NCI-H82 (cell line): ENCODE measurements around the gene STK39.

ENCODE experiments used
- DNase-seq: peaks from one replicate; lab custom pipeline; 2025; lab: John Stamatoyannopoulos, UW

Gene STK39

DNA sequence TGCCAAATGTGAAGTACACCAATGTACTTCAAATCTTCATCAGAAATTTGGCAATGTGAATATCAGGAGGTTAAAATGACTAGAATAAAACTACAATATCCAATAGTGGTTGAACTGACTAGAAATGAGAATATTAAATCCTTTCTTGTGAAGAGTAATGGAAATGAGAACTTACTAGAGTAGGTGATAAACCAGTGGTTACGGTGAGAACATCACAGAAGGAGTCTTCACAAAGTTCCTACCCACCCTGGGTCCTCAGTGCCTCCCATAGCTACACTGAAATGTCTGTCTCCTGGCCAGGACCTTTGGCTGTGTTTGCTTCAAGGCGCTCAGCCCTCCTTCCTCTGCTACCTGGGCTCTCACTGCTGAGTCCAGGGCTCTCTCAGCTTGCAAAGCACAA lies 289.7 kb downstream of the STK39 start:
- DNase-seq: no peak

DNA sequence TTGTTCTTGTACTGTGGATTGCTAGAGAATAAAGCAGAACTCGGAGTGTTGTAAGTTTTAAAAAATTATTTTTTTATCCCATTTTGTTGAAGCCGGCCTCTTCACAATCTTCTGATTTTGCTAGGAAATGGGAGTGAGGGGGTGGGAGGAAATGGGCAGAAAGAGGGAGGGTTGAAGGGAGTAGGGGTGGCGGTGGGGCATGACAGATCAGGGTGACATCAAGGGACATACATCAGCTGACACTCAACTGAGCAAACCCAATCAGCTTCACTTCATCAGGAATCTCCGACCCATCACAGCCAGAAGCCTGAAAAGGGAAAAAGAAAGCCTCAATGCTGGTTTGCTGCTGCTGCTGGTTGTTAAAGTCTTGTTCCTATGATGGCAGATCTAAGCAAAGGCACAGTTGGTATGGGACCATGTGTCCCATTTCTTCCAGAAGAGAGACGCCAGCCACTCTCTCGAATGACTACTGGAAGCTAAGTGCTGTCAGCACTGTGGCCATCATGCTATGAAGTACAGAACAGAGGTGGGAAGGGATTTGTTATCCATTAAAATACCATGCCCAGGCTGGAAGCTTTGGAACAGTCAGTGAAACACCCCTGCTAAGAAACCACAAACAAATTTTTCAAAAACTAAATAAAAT lies 292.0 kb downstream of the STK39 start:
- no peak for DNase-seq

DNA sequence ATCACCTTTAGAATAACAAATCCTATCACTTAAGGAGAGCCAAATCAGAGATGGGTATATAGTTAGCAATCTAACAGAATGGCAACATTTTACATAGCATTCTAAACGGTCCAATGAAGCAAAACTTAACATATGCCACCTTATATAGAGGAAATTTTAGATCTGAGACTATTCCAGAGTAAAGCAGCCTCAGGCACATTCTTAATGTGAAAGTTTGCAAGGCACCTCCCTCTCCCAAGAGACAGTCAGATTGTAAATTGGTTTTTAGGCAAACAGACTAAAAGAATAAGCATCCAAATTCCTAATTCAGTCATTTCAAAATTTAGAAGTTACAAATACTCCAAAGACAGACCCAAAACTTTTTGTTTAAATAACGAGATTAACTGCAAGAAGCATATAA lies 292.9 kb downstream of the STK39 start:
- DNase-seq: no peak

DNA sequence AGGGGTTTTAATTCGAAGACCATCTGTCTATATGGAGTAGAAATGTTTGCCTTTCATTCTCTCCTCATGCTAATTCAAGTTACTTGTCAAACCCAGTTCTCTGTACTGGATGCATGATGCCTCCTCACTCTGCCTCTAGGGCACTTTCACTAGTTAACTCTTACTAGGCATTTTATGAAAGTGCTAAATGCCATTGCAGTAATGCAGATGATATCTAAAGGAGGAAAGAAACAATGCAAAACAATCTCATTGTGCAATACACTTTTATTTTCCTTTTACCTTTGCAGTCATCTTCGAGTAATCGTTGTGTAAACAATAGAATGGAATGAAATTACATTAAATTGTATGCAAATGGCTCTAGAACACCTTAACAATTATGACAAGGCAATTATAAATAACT lies 293.6 kb downstream of the STK39 start:
- peak; percentile 31 for DNase-seq

DNA sequence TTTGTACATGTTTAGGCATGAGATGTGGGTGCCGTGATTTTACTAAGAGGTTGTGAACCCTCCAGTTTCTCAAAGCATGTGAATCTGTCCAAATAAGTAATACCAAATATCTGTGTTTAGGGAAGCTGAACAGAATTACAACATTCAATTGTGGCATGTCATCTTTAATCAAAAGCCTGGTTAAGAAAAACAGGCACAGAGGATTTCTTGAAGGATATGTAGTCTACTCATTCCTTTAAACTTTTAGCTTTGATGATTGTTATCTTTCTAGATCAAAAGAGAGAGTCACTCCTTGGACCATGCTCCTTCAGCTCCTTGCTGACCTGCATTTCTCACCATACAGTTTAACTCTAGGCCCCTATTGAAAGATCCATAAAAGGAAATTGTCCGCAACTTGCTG lies 296.8 kb downstream of the STK39 start:
- no peak for DNase-seq

DNA sequence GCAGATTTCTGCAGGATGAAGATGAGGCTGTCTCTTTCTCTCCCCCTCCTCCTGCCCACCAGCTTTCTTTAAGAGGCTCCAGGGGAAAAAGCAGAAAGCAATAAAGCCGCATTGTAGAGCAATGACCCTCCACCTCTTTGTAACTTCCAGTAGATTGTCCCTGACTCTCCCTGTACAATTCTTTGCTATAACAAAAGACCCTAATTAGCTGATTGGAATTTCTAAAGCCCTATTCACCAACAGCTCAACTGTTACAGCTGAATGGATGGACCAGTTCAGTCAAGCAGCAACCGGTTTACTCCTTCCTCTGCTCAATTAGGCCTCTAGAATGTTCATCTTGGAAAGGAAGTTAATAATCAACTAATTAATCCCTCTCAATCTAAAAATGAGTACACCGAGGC lies 301.0 kb downstream of the STK39 start:
- DNase-seq: no peak

DNA sequence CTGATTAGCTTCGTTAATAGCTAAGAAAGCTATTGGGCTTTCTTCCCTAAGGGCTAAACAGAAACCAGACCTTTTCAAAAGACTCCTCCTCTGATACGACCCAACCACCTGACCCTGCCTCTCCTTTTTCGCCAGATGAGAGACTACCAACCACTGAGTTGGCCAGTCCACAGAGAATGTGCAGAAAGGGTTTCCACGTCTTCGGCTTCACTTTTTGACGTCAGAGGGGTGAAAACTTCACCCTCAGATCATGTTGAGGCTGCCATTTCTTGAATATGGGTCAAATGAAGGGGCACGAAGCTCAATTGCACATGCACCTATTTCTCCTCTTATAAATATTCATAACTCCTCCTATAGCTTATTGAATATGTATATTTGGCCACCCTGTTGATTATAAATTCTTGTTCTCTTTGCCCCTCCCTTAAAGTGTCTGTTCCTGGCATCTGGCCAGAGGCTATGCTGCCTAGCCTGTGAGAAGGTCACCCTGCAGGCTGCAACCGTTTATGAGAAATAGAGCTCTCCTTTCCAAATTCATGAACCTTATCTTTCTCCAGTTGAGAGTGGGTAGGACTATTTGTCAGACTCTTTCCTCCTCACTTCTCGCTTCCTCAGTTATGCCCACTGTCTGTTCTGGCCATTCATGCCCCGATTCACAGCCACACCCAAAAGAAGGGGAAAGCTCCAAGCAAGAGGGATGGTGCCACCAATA lies 301.6 kb downstream of the STK39 start:
- DNase-seq: no peak

DNA sequence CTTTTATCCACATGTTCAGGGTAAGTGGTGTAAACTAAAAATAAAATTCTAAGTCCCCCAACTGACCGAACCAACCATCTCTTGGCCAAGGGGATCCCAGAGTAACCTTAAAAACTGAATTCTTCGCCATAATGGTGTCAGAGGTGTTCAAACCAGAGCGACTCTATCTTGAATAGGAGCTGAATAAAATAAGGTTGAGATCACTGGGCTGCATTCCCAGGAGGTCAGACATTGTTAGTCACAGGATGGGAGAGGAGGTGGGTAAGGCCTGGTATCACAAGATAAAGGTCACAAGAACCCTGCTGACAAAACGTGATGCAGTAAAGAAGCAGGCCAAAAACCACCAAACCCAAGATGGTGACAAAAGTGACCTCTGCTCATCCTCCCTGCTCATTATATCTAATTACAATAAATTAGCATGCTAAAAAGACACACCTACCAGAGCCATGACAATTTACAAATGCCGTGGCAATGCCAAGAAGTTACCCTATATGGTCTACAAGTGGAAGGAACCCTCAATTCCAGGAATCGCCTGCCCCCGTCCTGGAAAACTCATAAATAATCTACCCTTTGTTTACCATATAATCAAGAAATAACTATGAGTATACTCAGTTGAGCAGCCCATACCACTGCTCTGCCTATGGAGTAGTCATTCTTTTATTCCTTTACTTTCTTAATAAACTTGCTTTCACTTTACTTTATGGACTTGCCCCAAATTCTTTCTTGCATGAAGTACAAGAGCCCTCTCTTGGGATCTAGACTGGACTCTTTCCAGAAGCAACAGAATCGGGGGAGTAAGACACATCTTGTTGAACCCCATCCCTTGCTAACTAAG lies 302.4 kb downstream of the STK39 start:
- peak; percentile 19 for DNase-seq

DNA sequence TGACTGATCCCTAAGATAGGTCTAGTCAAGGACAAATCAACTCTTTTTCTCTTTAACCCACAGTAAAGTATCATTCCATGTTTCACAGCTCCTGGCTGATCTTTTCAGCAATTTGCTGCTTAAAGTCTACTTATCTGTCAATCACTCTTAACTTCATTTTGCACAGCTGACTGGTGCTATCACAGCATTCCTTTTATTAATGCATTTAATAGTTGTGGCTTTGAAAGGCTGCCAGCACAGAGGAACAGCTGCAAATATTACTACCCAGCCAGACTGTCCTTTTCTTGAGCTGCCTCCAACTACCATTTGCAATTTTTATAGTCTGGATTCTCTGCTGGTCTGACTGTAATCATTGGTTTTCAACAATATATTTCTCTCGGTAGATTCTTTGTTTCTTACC lies 303.5 kb downstream of the STK39 start:
- DNase-seq: peak; percentile 79

DNA sequence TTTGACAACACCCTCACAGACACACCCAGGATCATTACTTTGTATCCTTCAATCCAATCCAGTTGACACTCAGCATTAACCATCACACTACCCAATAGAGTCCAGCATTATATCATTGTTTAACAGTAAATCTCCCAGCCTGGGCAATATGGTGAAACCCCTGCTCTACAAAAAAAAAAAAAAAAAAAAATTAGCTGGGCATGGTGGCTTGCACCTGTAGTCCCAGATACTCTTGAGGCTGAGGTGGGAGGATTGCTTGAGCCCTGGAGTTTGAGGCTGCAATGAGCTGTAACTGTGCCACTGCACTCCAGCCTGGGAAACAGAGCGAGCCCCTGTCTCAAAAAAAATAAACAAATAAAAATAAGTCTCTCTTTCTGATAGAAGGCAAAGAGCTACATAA lies 304.0 kb downstream of the STK39 start:
- DNase-seq: no peak

DNA sequence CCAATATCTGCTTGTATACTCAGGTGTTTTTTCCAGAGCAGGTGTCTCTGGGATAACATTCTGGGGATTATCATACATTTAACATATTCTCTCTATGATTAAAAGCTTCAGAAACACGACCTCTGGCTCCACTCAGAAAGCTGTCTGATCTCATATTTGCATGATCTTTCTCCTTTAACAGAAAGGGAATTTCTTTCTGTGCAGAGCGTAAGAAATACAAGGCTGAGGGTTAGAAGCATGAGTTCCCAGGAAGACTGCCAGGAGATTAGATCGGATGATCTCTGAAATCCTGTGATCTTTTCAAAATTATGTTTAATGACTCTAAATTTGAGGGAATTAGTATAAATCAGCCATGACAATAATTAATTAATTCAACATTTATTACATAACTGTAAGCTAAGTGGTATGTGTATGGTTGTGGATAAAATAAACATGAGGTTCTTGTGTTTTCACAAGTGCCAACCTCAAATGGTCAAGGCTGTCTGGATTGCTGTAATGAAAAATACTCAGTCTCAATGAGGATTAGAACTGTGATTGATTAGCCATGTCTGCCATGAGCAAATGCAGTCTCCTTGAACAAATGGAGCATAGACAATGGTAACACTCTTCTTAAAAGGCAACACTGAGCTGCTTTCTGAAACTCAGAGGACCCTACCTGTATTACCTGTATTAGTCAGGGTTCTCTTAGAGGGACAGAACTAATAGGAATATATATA lies 304.9 kb downstream of the STK39 start:
- DNase-seq: peak; percentile 82

DNA sequence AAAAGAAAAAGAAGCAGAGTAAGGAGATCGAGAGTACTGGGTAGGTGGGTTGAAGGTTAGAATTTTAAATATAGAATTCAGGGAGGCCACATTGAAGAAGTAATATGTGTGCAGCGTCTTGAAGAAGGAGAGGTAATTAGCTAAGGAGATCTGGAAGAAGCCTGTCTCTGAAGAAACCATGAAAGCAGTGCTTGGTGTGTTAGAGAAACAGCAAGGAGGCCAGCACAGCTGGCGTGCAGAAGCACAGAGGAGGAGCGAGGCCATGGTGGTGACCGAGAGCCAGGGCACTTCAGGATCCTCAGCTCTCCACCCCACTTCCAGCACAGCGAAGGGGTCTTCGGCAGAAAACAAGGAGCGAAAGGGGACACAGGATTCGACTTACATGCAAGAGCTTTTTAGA lies 305.8 kb downstream of the STK39 start:
- DNase-seq: no peak

DNA sequence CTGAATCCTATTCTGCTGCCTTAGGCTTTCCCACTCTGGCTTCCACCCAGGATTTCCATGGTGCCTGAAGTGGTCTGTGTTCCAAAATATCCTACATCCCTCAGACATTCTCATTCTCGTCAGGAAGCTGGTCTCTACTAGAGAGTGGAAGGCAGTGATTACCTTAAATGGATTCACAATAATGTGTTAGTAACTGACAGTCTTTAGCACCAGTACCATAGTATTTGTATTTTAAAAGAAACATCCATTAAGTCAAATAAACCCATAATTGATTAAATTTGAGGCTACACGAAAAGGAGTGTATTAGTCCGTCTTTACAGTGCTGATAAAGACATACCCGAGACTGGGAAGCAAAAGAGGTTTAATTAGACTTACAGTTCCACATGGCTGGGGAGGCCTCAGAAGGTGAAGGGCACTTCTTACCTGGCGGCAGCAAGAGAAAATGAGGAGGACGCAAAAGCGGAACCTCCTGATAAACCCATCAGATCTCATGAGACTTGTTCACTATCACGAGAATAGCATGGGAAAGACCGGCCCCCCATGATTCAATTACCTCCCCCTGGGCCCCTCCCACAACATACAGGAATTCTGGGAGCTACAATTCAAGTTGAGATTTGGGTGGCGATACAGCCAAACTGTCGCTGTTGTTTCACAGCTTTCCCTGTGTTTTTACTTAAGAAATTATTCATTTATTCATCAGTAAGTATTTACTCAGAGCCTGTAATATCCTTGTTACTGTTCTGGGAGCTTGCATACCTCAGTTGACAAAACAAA lies 306.5 kb downstream of the STK39 start:
- no peak for DNase-seq

DNA sequence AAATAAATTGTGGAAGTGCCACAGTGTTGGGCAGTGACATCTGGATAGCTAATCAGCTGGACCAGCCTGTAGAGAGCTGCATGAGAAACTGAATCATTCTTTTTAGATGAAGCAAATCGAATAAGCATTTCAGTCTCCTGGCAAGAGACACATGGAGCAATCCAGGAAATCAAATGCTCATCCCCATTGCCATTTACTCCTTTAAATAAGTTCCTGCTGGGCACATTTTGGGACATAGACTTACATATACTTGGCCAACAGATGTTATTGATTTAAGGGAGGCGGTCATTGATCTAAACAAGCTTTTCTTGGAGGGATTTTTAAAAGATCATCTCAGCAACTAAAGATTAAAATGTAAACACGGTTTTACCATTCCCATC lies 307.1 kb downstream of the STK39 start:
- DNase-seq: peak; percentile 64

DNA sequence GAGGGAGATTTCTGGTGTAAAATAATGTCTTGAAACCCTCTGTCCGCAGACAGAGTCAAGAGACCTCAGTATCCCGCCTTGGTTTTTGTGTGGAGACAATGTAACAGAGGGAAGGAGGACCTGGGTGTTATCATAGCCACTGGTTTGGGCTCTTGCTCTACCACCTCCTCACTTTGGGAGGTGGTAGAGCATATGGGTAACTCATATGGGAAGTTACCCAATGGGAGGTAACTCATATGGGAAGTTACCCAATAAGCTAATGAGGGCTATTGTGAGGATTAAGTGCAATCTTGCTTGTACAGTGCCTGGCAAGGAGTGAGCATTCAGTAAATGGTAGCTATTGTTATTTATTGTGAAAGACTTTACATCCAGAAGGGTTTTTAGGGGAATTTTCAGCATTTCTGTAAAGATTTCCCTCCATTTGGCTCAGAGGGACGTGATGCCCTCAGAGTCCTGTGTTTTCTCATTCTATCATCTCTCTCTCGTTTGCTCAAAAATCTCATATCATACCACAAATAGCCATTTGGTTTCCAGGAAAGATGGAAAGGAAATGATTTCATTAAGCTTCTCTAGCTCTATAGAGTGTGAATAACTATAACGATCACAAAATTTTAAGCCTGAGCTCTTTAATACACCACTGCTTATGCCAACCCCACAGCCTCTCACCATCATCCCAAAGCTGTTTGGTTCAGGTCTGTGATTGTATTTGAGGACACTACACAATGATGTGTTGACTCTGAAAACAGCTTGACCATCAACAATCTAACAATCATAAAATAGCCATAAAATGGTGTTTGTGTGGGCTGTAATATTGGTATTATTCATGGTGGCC lies 307.7 kb downstream of the STK39 start:
- no peak for DNase-seq

DNA sequence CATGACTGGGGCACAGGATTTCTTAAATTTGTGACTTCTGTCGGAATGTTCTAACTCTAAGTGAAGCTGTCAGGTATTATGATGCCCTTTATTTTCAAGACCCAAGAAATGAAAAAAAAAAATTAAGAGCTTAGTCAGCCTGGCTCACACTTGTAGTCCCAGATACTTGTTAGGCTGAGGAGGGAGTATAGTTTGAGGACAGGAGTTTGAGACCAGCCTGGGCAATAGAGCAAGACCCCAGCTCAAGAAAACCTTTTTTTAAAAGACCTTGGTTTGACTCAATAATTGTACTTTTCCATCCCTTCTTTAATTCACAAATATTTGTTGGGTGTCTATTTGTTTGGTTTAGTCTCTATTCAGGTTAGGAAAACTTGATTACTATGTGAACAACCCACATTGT lies 310.0 kb downstream of the STK39 start:
- DNase-seq: no peak

DNA sequence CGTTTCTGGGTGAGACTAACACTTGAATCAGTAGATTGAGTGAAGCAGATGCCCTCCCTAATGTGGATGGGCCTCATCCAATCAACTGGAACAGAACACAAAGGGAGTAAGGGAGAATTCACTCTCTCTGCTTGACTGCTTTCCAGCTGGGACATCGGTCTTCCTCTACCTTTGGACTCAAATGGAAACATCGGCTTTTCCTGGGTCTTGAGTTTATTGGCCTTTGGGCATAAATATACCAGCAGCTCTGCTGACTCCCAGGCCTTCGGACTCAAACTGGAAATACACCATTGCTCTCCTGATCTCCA lies 311.6 kb downstream of the STK39 start:
- DNase-seq: no peak

DNA sequence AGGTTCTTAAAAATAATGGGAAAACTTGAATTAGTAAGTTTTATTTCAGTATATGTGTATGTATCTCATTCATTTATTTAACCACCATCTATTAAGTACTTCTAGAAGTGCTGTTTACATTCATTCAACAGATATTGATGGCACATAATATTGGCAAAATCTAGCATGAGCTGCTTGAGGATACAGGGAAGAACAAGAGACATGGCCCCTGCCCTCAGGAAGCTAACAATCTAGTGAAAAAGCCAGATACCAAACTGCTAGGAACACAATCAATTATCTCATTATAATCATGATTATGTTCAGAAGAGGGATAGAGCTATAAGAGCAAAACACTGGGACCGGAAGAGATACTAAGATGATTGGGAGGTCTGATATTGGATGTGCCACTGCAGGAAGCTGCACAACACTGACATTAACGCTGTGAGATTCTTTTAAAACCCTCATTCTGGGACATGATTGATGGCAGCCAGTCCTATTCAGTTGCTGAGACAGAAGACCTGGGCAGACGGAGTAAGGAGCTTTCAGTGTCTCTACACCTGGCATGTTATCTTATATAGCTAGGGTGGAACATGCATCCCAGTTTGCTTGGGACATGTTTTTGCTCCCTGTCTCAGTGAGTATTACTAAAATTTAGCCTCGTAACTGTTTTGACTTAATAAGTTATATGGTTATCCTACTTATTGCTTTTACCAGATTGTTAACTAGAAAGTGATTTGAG lies 314.1 kb downstream of the STK39 start:
- DNase-seq: no peak

DNA sequence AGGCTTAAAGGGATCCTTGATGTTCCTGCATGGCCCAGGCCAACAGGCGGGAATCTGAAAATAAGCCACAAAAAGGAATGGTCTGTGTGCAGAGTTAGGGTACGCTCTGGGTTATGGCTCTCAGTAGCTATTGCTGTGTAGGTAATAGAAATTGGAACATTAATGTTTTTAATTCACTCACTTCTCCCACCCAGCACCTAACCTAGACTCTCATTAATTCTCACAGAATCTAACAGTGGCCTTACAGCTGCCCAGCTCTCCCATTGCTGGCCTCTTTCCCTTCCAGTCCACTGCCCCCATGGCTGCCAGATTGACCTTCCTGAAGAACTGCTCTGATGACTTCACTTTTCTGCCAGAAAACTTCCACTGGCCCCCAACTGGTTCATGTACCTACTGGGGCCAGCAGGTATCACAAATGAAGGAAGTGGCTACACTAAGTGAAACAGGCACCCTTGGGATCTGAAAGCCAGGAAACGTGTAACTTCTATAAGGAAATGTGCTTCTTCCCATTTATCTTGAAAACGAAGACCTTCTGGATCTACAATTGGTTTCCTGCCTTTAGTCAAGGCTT lies 315.2 kb downstream of the STK39 start:
- no peak for DNase-seq

DNA sequence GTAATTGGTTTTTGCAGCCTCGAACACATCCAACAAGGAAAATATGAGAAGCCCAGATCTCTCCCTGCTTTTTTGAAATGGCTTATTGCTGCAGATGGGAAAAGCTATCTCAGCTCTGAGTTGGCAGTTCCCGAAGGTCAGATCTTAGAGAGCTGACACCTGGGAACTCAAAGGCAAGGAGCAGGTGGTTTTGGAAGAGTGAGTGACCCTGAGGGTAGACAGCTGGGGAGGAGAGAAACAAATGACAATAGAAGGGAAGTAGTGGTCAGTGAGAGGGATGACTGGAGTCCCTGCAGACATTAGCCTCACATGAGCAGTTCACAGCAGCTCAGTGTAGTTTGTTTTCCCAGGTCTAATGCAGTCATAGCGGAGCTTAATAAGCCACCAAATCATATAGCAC lies 317.9 kb downstream of the STK39 start:
- no peak for DNase-seq
